ENCODE results near the gene CENPO. TPM values are rescaled to one million over a fixed set of nuclear protein-coding genes. Genes with fewer than 3 reads are reported as not detected.

Gene CENPO, protein sequence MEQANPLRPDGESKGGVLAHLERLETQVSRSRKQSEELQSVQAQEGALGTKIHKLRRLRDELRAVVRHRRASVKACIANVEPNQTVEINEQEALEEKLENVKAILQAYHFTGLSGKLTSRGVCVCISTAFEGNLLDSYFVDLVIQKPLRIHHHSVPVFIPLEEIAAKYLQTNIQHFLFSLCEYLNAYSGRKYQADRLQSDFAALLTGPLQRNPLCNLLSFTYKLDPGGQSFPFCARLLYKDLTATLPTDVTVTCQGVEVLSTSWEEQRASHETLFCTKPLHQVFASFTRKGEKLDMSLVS
- total RNA-seq (2021) (21.3 and 33.0 TPM in 2 replicates), Bru-seq, nascent RNA (percentile 89 among the genes with signal in this experiment), BruChase-seq, experiment 1, labeled RNA remaining after a 2-hour chase (percentile 76 among the genes with signal in this experiment), BruChase-seq, experiment 2, labeled RNA remaining after a 6-hour chase (percentile 81 among the genes with signal in this experiment)
- long read RNA-seq, full-length matches to known transcripts, result 11 of 32 reads
- long read RNA-seq, partial matches to known transcripts, result 1 of 32 reads
- long read RNA-seq, other reads (novel, unspliced or antisense), result 20 of 32 reads

DNA sequence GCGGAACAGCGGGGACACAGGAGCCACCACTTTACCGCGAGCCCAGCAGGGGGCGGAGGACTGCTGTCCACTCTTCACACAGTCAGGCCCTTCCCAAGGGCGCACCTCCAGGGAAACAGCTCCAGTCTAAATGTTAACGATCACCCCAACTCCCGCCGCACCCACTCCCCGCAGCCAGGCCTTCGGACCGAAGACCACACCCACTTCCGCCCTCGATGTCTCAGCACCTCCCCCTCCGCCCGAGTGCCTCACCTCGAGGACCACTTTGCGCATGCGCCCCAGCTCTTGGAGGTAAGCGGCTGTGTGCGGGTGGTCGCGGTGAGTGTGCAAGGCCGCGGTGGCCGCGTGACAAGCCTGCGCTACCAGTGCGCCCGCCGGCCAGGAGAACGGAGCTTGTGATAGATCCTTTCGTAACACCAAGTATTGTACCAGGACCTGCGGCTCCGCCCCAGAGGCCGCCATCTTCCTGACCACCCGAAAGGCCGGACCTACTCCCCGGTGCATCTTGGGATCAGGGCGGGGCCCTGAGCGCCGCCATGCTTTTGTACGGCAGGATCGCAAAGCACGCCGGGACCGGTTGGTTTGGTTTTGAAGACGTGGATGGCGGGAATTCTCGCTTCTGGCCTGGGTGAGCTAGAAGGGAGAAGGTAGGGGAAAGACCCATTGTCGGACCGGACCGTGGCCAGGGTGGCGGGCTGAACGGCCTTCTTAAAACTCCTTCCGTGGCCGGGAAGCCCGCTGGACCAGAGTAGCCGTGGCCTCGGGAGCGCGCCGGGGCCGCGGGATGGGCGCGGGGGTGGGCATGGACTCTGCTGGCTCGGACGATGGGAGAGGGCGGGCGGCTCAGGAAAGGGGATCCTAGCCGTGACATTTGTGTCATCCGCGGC is at the start of gene CENPO, which contains the start of gene PTRHD1:
Gene CENPO (plus strand): TSS at position 552 of the 887 bp plus-strand sequence. CDS start 495 bp downstream, outside the sequence.
Gene PTRHD1 (minus strand): TSS at position 518 of the 887 bp plus-strand sequence. CDS start 14 bp downstream, at position 504.
- DNase-seq, result peak; percentile 93 to 96
- H3K9me2 ChIP-seq (ENCODE audit: insufficient read depth), result no peaks in the 10 kb centered on the region
- peaks cover 14% of the 10 kb centered on the region; the same call in 1 of the 2 replicates for H3F3A ChIP-seq (ENCODE audit: insufficient read depth, low read depth)
- peak within 1 kb of the TSS; percentile 78 for H3K4me2 ChIP-seq
- H3K9me3 ChIP-seq (ENCODE audit: insufficient read depth, low read depth), result no peaks in the 10 kb centered on the region
- H3K79me2 ChIP-seq (ENCODE audit: low read depth), result peaks cover 46% of the 10 kb centered on the region
- intact Hi-C loops (cut with micrococcal nuclease; ENCODE audit: unreplicated experiment), result loop anchor here (1.0 to 10.0 kb wide), 4 partner anchors 178 to 711 kb away; partner anchors contain the start of genes DNAJC27 and TP53I3
- peak within 1 kb of the TSS; percentile 71 for H3K4me3 ChIP-seq
- no peaks in the 10 kb centered on the region for H3K36me3 ChIP-seq (ENCODE audit: low read depth)
- no TSS peak for BruUV-seq (replicated peaks)
- POLR2A ChIA-PET (ENCODE audit: unreplicated experiment), result interaction anchor here (0.6 to 0.7 kb wide), 3 partner anchors 337 to 384 kb away, joined by 3 to 7 read pairs (median 6); no protein-coding TSS in a partner anchor
- peak within 1 kb of the TSS; percentile 88 for H2AFZ ChIP-seq
- TF ChIP-seq, protein P1, sequence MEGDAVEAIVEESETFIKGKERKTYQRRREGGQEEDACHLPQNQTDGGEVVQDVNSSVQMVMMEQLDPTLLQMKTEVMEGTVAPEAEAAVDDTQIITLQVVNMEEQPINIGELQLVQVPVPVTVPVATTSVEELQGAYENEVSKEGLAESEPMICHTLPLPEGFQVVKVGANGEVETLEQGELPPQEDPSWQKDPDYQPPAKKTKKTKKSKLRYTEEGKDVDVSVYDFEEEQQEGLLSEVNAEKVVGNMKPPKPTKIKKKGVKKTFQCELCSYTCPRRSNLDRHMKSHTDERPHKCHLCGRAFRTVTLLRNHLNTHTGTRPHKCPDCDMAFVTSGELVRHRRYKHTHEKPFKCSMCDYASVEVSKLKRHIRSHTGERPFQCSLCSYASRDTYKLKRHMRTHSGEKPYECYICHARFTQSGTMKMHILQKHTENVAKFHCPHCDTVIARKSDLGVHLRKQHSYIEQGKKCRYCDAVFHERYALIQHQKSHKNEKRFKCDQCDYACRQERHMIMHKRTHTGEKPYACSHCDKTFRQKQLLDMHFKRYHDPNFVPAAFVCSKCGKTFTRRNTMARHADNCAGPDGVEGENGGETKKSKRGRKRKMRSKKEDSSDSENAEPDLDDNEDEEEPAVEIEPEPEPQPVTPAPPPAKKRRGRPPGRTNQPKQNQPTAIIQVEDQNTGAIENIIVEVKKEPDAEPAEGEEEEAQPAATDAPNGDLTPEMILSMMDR (conservative IDR thresholded peaks at IDR 0.05), result peak; percentile 82
- no peak for TF ChIP-seq EZH2 (IDR thresholded peaks at IDR 0.05; ENCODE audit: low read depth)
- H4K20me1 ChIP-seq (ENCODE audit: insufficient read depth), result no peaks in the 10 kb centered on the region
- CTCF ChIA-PET, result interaction anchor here (0.6 to 1.4 kb wide), 5 partner anchors 10 to 179 kb away, joined by 3 to 8 read pairs (median 3); no protein-coding TSS in a partner anchor
- H3K27ac ChIP-seq, result peak within 1 kb of the TSS; percentile 89
- no peaks in the 10 kb centered on the region for H3K27me3 ChIP-seq (ENCODE audit: insufficient read depth, low read depth)
- peaks cover 31% of the 10 kb centered on the region for H3K4me1 ChIP-seq (replicated peaks; ENCODE audit: insufficient read depth)

DNA sequence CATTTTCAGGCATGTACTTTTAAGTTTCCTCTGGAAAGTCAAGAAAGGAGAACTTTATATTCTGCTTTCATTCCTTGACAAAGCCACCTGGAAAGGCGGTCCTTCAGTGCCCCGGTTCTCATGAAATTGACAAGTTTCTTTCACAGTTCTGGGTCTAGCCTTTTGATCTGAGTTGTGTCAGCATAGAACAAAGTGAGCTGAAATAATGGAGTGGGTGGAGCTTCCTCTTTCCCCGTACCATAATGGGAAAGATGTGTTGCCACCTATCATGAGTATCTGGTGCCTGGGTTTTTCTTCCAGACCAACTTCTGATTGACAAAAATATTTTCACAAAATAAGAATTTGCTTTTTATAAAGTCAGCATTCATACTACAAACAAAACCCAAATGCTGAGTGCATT is 49.3 kb upstream of the CENPO start:
- H3K4me1 ChIP-seq (replicated peaks; ENCODE audit: insufficient read depth), result no peaks in the 10 kb centered on the region
- no peaks in the 10 kb centered on the region for H3K9me3 ChIP-seq (ENCODE audit: insufficient read depth, low read depth)
- H3K36me3 ChIP-seq (ENCODE audit: low read depth), result no peaks in the 10 kb centered on the region
- no peaks in the 10 kb centered on the region for H3K79me2 ChIP-seq (ENCODE audit: low read depth)
- no TSS peak for BruUV-seq (replicated peaks)
- ChIA-PET CTCF (no interaction called here), POLR2A (ENCODE audit: unreplicated experiment) (interaction anchor here (0.7 kb wide), 1 partner anchor 160 kb away, joined by 5 read pairs; no protein-coding TSS in a partner anchor)
- DNase-seq, result no peak
- H3K4me3 ChIP-seq, result no peak overlapping the region
- H3F3A ChIP-seq (ENCODE audit: insufficient read depth, low read depth), result no peaks in the 10 kb centered on the region
- H3K9me2 ChIP-seq (ENCODE audit: insufficient read depth), result no peaks in the 10 kb centered on the region
- intact Hi-C loops (cut with micrococcal nuclease; ENCODE audit: unreplicated experiment), result no loop called here
- no peak overlapping the region for H3K4me2 ChIP-seq
- no peak for TF ChIP-seq EZH2 (IDR thresholded peaks at IDR 0.05; ENCODE audit: low read depth)
- TF ChIP-seq, protein P1 (conservative IDR thresholded peaks at IDR 0.05), result no peak
- H4K20me1 ChIP-seq (ENCODE audit: insufficient read depth), result no peaks in the 10 kb centered on the region
- H3K27ac ChIP-seq, result no peak overlapping the region
- no peak overlapping the region for H2AFZ ChIP-seq
- no peaks in the 10 kb centered on the region for H3K27me3 ChIP-seq (ENCODE audit: insufficient read depth, low read depth)

DNA sequence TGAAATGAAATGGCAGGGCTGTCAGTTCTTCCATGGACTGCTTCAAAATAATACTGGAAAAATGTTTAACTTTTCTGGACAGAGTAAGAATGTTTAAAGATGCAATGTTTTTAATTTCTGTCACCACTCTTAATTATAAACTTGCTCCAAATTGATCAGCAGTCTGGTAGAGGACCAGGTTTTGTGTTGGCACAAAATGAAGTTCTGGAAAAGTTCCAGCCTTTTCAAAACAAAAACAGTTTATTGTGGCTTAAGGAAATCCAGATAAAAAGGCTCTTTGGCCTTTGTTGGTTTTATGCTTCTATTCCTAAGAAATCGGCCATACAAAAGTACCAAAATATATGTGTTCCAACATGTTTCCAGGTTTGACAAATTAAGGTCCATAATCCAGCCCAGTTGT is 48.9 kb upstream of the CENPO start:
- H3K79me2 ChIP-seq (ENCODE audit: low read depth), result no peaks in the 10 kb centered on the region
- no peak for TF ChIP-seq EZH2 (IDR thresholded peaks at IDR 0.05; ENCODE audit: low read depth)
- TF ChIP-seq, protein P1 (conservative IDR thresholded peaks at IDR 0.05), result no peak
- intact Hi-C loops (cut with micrococcal nuclease; ENCODE audit: unreplicated experiment), result no loop called here

More for the DNA sequence above, 48.9 kb upstream of the CENPO start:
- no peak overlapping the region for H3K27ac ChIP-seq
- DNase-seq, result no peak
- no peaks in the 10 kb centered on the region for H3K27me3 ChIP-seq (ENCODE audit: insufficient read depth, low read depth)
- ChIA-PET POLR2A (ENCODE audit: unreplicated experiment) (no interaction called here), CTCF (no interaction called here)
- BruUV-seq (replicated peaks), result no TSS peak
- no peaks in the 10 kb centered on the region for H3K9me2 ChIP-seq (ENCODE audit: insufficient read depth)
- no peak overlapping the region for H2AFZ ChIP-seq
- H3F3A ChIP-seq (ENCODE audit: insufficient read depth, low read depth), result no peaks in the 10 kb centered on the region
- no peak overlapping the region for H3K4me2 ChIP-seq
- H4K20me1 ChIP-seq (ENCODE audit: insufficient read depth), result no peaks in the 10 kb centered on the region
- H3K9me3 ChIP-seq (ENCODE audit: insufficient read depth, low read depth), result no peaks in the 10 kb centered on the region
- H3K36me3 ChIP-seq (ENCODE audit: low read depth), result no peaks in the 10 kb centered on the region
- H3K4me1 ChIP-seq (replicated peaks; ENCODE audit: insufficient read depth), result no peaks in the 10 kb centered on the region
- H3K4me3 ChIP-seq, result no peak overlapping the region
